ENCODE measurements around the gene CAMTA1.

CAMTA1 gene

GRCh38 chr1:7558481-7558880 is 773.2 kb downstream of the CAMTA1 start:
- TF ChIP-seq GATA1 (IDR thresholded peaks at IDR 0.05; ENCODE audit: low read depth, low read length) (no peak), POLR2A (IDR thresholded peaks at IDR 0.05; ENCODE audit: low read length) (no peak)
- DNase-seq, result no peak

- TF ChIP-seq GATA1 (IDR thresholded peaks at IDR 0.05; ENCODE audit: low read depth, low read length) (no peak), POLR2A (IDR thresholded peaks at IDR 0.05; ENCODE audit: low read length) (no peak)
- no peak for DNase-seq
Measured at GRCh38 chr1:7558921-7559869, 773.9 kb downstream of the CAMTA1 start.

- DNase-seq, result no peak
- TF ChIP-seq GATA1 (IDR thresholded peaks at IDR 0.05; ENCODE audit: low read depth, low read length), result no peak
- no peak for TF ChIP-seq POLR2A (IDR thresholded peaks at IDR 0.05; ENCODE audit: low read length)
Measured at GRCh38 chr1:7560128-7560527, 774.9 kb downstream of the CAMTA1 start.

- TF ChIP-seq POLR2A (IDR thresholded peaks at IDR 0.05; ENCODE audit: low read length) (no peak), GATA1 (IDR thresholded peaks at IDR 0.05; ENCODE audit: low read depth, low read length) (no peak)
- no peak for DNase-seq
Measured at GRCh38 chr1:7560601-7561181, 775.4 kb downstream of the CAMTA1 start.

- DNase-seq, result peak; percentile 13 to 16
- TF ChIP-seq POLR2A (IDR thresholded peaks at IDR 0.05; ENCODE audit: low read length) (no peak), GATA1 (IDR thresholded peaks at IDR 0.05; ENCODE audit: low read depth, low read length) (no peak)
Measured at GRCh38 chr1:7561331-7561921, 776.2 kb downstream of the CAMTA1 start.

GRCh38 chr1:7561936-7562728 is 776.9 kb downstream of the CAMTA1 start:
- TF ChIP-seq GATA1 (IDR thresholded peaks at IDR 0.05; ENCODE audit: low read depth, low read length) (no peak), POLR2A (IDR thresholded peaks at IDR 0.05; ENCODE audit: low read length) (no peak)
- DNase-seq, result no peak

GRCh38 chr1:7562729-7563605 is 777.7 kb downstream of the CAMTA1 start:
- DNase-seq, result no peak
- TF ChIP-seq GATA1 (IDR thresholded peaks at IDR 0.05; ENCODE audit: low read depth, low read length), result no peak
- TF ChIP-seq POLR2A (IDR thresholded peaks at IDR 0.05; ENCODE audit: low read length), result no peak

- no peak for TF ChIP-seq POLR2A (IDR thresholded peaks at IDR 0.05; ENCODE audit: low read length)
- DNase-seq, result no peak
Measured at GRCh38 chr1:7564137-7564536, 778.9 kb downstream of the CAMTA1 start.

GRCh38 chr1:7565099-7565750 is 780.0 kb downstream of the CAMTA1 start:
- DNase-seq, result no peak
- TF ChIP-seq POLR2A (IDR thresholded peaks at IDR 0.05; ENCODE audit: low read length), result no peak
- no peak for TF ChIP-seq GATA1 (IDR thresholded peaks at IDR 0.05; ENCODE audit: low read depth, low read length)

- no peak for TF ChIP-seq GATA1 (IDR thresholded peaks at IDR 0.05; ENCODE audit: low read depth, low read length)
- TF ChIP-seq POLR2A (IDR thresholded peaks at IDR 0.05; ENCODE audit: low read length), result no peak
- no peak for DNase-seq
Measured at GRCh38 chr1:7566417-7567375, 781.4 kb downstream of the CAMTA1 start.

- TF ChIP-seq GATA1 (IDR thresholded peaks at IDR 0.05; ENCODE audit: low read depth, low read length) (no peak), POLR2A (IDR thresholded peaks at IDR 0.05; ENCODE audit: low read length) (no peak)
- DNase-seq, result no peak
Measured at GRCh38 chr1:7567376-7567775, 782.1 kb downstream of the CAMTA1 start.

Data from erythroblast (primary cell).